Neuronal stem cell (in vitro differentiated cells): ENCODE measurements around the gene PTPRC.

Source experiments
- DNase-seq: peaks from one replicate; pipeline ENCODE4 v3.0.0-alpha.2; 2013; ENCODE audit warnings: low spot score
- H2AFZ ChIP-seq: one replicate; pipeline ENCODE4 v1.6.1; 2013; ENCODE audit warnings: mild to moderate bottlenecking, low read length, inconsistent platforms
- H2AK5ac ChIP-seq: 2 replicates; pipeline ENCODE4 v1.6.1; 2013; ENCODE audit warnings: low read depth, mild to moderate bottlenecking, inconsistent platforms, low read length, moderate library complexity, mixed read lengths
- H2BK120ac ChIP-seq: 2 replicates; pipeline ENCODE4 v1.6.1; 2013; ENCODE audit warnings: low read depth, mild to moderate bottlenecking, inconsistent platforms, low read length, moderate library complexity, mixed read lengths
- H2BK12ac ChIP-seq: one replicate; pipeline ENCODE4 v1.6.1; 2013; ENCODE audit warnings: low read length, inconsistent platforms
- H2BK15ac ChIP-seq: 2 replicates; pipeline ENCODE4 v1.6.1; 2013; ENCODE audit warnings: mild to moderate bottlenecking, low read length, inconsistent platforms, mixed read lengths
- H2BK5ac ChIP-seq: one replicate; pipeline ENCODE4 v1.6.1; 2013; ENCODE audit warnings: inconsistent platforms, mild to moderate bottlenecking, low read length, moderate library complexity
- H3K14ac ChIP-seq: one replicate; pipeline ENCODE4 v1.6.1; 2013; ENCODE audit warnings: low read length, inconsistent platforms
- H3K18ac ChIP-seq: 2 replicates; pipeline ENCODE4 v1.6.1; 2013; ENCODE audit warnings: low read length, inconsistent platforms
- H3K23ac ChIP-seq: 2 replicates; pipeline ENCODE4 v1.6.1; 2013; ENCODE audit warnings: low read depth, mild to moderate bottlenecking, mixed read lengths, low read length, inconsistent platforms; ENCODE audit not compliant: poor library complexity
- H3K27ac ChIP-seq: replicated peaks from 3 replicates; pipeline ENCODE4 v1.5.1; 2013; ENCODE audit warnings: low read length, inconsistent platforms
- H3K27me3 ChIP-seq, 3 experiments: 2 replicates each; pipeline ENCODE4 v1.6.1; 2013; ENCODE audit warnings: low read length in 3 of 3, mild to moderate bottlenecking in 2 of 3, inconsistent platforms in 1 of 3, low read depth in 1 of 3, mixed read lengths in 1 of 3, moderate library complexity in 1 of 3; ENCODE audit not compliant: control insufficient read depth in 3 of 3, insufficient read depth in 3 of 3
- H3K36me3 ChIP-seq, 2 donors: replicated peaks in 1 of 2; 2 replicates each; pipeline ENCODE4 v1.6.1; 2013; ENCODE audit warnings: low read length in 2 of 2; ENCODE audit not compliant: control insufficient read depth in 2 of 2, insufficient read depth in 2 of 2
- H3K4ac ChIP-seq: 2 replicates; pipeline ENCODE4 v1.6.1; 2013; ENCODE audit warnings: inconsistent platforms, mild to moderate bottlenecking, low read length, moderate library complexity
- H3K4me1 ChIP-seq, 2 donors: 1 replicate in 1 of 2; 2 replicates in 1 of 2; pipeline ENCODE4 v1.6.1; 2013; ENCODE audit warnings: low read length in 2 of 2, low read depth in 1 of 2; ENCODE audit not compliant: control insufficient read depth in 2 of 2, insufficient read depth in 1 of 2
- H3K4me2 ChIP-seq: one replicate; pipeline ENCODE4 v1.6.1; 2013; ENCODE audit warnings: mild to moderate bottlenecking, low read length, inconsistent platforms; ENCODE audit not compliant: insufficient read depth, poor library complexity, severe bottlenecking
- H3K4me3 ChIP-seq, 2 donors: 2 replicates each; pipeline ENCODE4 v1.5.1; 2013; ENCODE audit warnings: low read length in 2 of 2, mild to moderate bottlenecking in 2 of 2, inconsistent platforms in 1 of 2, moderate library complexity in 1 of 2
- H3K79me1 ChIP-seq: one replicate; pipeline ENCODE4 v1.6.1; 2013; ENCODE audit warnings: low read depth, mild to moderate bottlenecking, inconsistent platforms, low read length, moderate library complexity
- H3K9ac ChIP-seq: one replicate; pipeline ENCODE4 v1.6.1; 2013; ENCODE audit warnings: mild to moderate bottlenecking, low read depth, low read length, inconsistent platforms; ENCODE audit not compliant: poor library complexity
- H3K9me3 ChIP-seq, 2 donors: replicated peaks in 1 of 2; 2 replicates each; pipeline versions ENCODE3 to v1.6.1; 2013; ENCODE audit warnings: low read length in 2 of 2, mild to moderate bottlenecking in 2 of 2, inconsistent platforms in 1 of 2, low read depth in 1 of 2, mixed read lengths in 1 of 2, moderate library complexity in 1 of 2; ENCODE audit not compliant: control insufficient read depth in 2 of 2, insufficient read depth in 1 of 2
- H4K8ac ChIP-seq: one replicate; pipeline ENCODE4 v1.6.1; 2013; ENCODE audit warnings: low read depth, mild to moderate bottlenecking, inconsistent platforms, low read length, moderate library complexity
- H4K91ac ChIP-seq: one replicate; pipeline ENCODE4 v1.6.1; 2013; ENCODE audit warnings: low read length, low read depth, mild to moderate bottlenecking, inconsistent platforms; ENCODE audit not compliant: poor library complexity
- WGBS, 2 donors: extraction: QIAGEN DNeasy Blood & Tissue Kit; methylation state at CpG; one replicate each; pipeline ENCODE4 v1.1.7; 2013; ENCODE audit warnings: missing lambda C conversion rate in 2 of 2, mixed read lengths in 1 of 2; ENCODE audit not compliant: insufficient read length in 2 of 2, insufficient replicate concordance in 1 of 2; ENCODE audit errors: extremely low coverage in 2 of 2; 5-methylcytosine and 5-hydroxymethylcytosine counted together

PTPRC gene

GRCh38 chr1:198640174-198640573 lies 1.3 kb downstream of the PTPRC start:
- DNase-seq: no peak
- no peak overlapping the region for H3K4me3 ChIP-seq

GRCh38 chr1:198641501-198641900 lies 2.7 kb downstream of the PTPRC start:
- H3K23ac ChIP-seq: no peak overlapping the region
- H3K4ac ChIP-seq: no peak overlapping the region
- no peak overlapping the region for H2AFZ ChIP-seq
- H3K27ac ChIP-seq: no peak overlapping the region
- no peak overlapping the region for H4K91ac ChIP-seq
- H3K4me1 ChIP-seq: peaks cover 0 to 2% of the 10 kb centered on the region in 2 donors
- H3K4me2 ChIP-seq: no peak overlapping the region
- no peak overlapping the region for H3K4me3 ChIP-seq
- no CpG with 5 or more reads among the region's 2 CpGs for WGBS, 2 donors
- DNase-seq: no peak
- no peak overlapping the region for H2BK12ac ChIP-seq
- no peak overlapping the region for H2AK5ac ChIP-seq
- H3K18ac ChIP-seq: no peak overlapping the region
- H3K79me1 ChIP-seq: no peaks in the 10 kb centered on the region
- H3K9ac ChIP-seq: no peak overlapping the region
- no peak overlapping the region for H2BK15ac ChIP-seq
- H4K8ac ChIP-seq: no peak overlapping the region
- no peaks in the 10 kb centered on the region for H3K9me3 ChIP-seq
- H2BK120ac ChIP-seq: no peak overlapping the region
- H2BK5ac ChIP-seq: no peak overlapping the region
- H3K36me3 ChIP-seq: no peaks in the 10 kb centered on the region
- no peak overlapping the region for H3K14ac ChIP-seq
- no peaks in the 10 kb centered on the region for H3K27me3 ChIP-seq

More at GRCh38 chr1:198640174-198640573, 1.3 kb downstream of the PTPRC start:
- H3K4me1 ChIP-seq: peaks cover 0 to 2% of the 10 kb centered on the region in 2 donors
- H2AFZ ChIP-seq: no peak overlapping the region
- H3K23ac ChIP-seq: no peak overlapping the region
- H3K14ac ChIP-seq: no peak overlapping the region
- no peak overlapping the region for H2BK15ac ChIP-seq
- no peak overlapping the region for H4K91ac ChIP-seq
- no peak overlapping the region for H2AK5ac ChIP-seq
- H2BK120ac ChIP-seq: no peak overlapping the region
- H3K4me2 ChIP-seq: no peak overlapping the region
- no peaks in the 10 kb centered on the region for H3K79me1 ChIP-seq
- H4K8ac ChIP-seq: no peak overlapping the region
- no peak overlapping the region for H3K4ac ChIP-seq
- H3K9me3 ChIP-seq: no peaks in the 10 kb centered on the region
- no peaks in the 10 kb centered on the region for H3K27me3 ChIP-seq
- no peak overlapping the region for H2BK5ac ChIP-seq
- no peaks in the 10 kb centered on the region for H3K36me3 ChIP-seq
- no peak overlapping the region for H3K18ac ChIP-seq
- H2BK12ac ChIP-seq: no peak overlapping the region
- WGBS, 2 donors: no CpG with 5 or more reads among the region's 2 CpGs
- H3K27ac ChIP-seq: no peak overlapping the region
- no peak overlapping the region for H3K9ac ChIP-seq

GRCh38 chr1:198641966-198642668 lies 3.3 kb downstream of the PTPRC start:
- Histone ChIP-seq H3K79me1 (no peaks in the 10 kb centered on the region), H4K91ac (no peak overlapping the region), H3K27me3 (no peaks in the 10 kb centered on the region), H2AFZ (no peak overlapping the region), H2BK120ac (no peak overlapping the region), H3K27ac (no peak overlapping the region), H3K14ac (no peak overlapping the region), H2BK12ac (no peak overlapping the region), H2AK5ac (no peak overlapping the region), H3K4ac (no peak overlapping the region), H2BK15ac (no peak overlapping the region), H4K8ac (no peak overlapping the region), H3K23ac (no peak overlapping the region), H3K9me3 (no peaks in the 10 kb centered on the region), H3K9ac (no peak overlapping the region), H3K4me2 (no peak overlapping the region), H3K18ac (no peak overlapping the region), H2BK5ac (no peak overlapping the region), H3K4me1 (peaks cover 0 to 2% of the 10 kb centered on the region in 2 donors), H3K4me3 (no peak overlapping the region), H3K36me3 (no peaks in the 10 kb centered on the region)
- WGBS, 2 donors: no CpG with 5 or more reads among the region's 5 CpGs
- DNase-seq: no peak

- Histone ChIP-seq H2AK5ac (no peak overlapping the region), H4K91ac (no peak overlapping the region), H3K4me3 (no peak overlapping the region), H2BK12ac (no peak overlapping the region), H2BK15ac (no peak overlapping the region), H2AFZ (no peak overlapping the region), H2BK5ac (no peak overlapping the region), H2BK120ac (no peak overlapping the region), H3K9ac (no peak overlapping the region), H3K79me1 (no peaks in the 10 kb centered on the region), H3K23ac (no peak overlapping the region), H3K36me3 (no peaks in the 10 kb centered on the region), H3K18ac (no peak overlapping the region), H3K4me2 (no peak overlapping the region), H3K14ac (no peak overlapping the region), H3K9me3 (no peaks in the 10 kb centered on the region), H3K4me1 (peaks cover 0 to 2% of the 10 kb centered on the region in 2 donors), H3K27ac (no peak overlapping the region), H3K27me3 (no peaks in the 10 kb centered on the region), H4K8ac (no peak overlapping the region), H3K4ac (no peak overlapping the region)
- DNase-seq: no peak
Measured at GRCh38 chr1:198642983-198643382, 4.1 kb downstream of the PTPRC start.
